Measurements from ENCODE around the gene PCNX2.

Gene PCNX2

GRCh38 chr1:233122779-233123178 lies 172.7 kb downstream of the PCNX2 start:
- no CpG with 5 or more reads among the region's 2 CpGs for WGBS (ENCODE audit: extremely low coverage, insufficient coverage, low lambda C conversion rate)
- H3K27ac ChIP-seq (ENCODE audit: low read depth, low read length): no peak overlapping the region
- H3K36me3 ChIP-seq (ENCODE audit: control insufficient read depth, insufficient read depth, low read length): no peaks in the 10 kb centered on the region
- no peaks in the 10 kb centered on the region for H3K79me2 ChIP-seq (ENCODE audit: control insufficient read depth, insufficient read depth, low read length)
- H3K4me1 ChIP-seq (ENCODE audit: control insufficient read depth, low read depth, low read length): no peaks in the 10 kb centered on the region
- no peak for DNase-seq
- H3K9ac ChIP-seq (ENCODE audit: low read length): no peak overlapping the region
- H3K56ac ChIP-seq (ENCODE audit: low read length): no peak overlapping the region
- H3K18ac ChIP-seq (ENCODE audit: low read length): no peak overlapping the region
- H3K27me3 ChIP-seq (ENCODE audit: insufficient read depth, low read length, poor library complexity): no peaks in the 10 kb centered on the region
- H3K4me2 ChIP-seq (ENCODE audit: low read length): no peak overlapping the region
- no peaks in the 10 kb centered on the region for H3K79me1 ChIP-seq (ENCODE audit: low read length)
- no peak overlapping the region for H4K8ac ChIP-seq (ENCODE audit: low read depth, low read length)
- no peak overlapping the region for H2BK5ac ChIP-seq (ENCODE audit: low read length)
- no peak overlapping the region for H4K5ac ChIP-seq (ENCODE audit: low read length)
- H2BK15ac ChIP-seq (replicated peaks; ENCODE audit: low read depth): no peak overlapping the region
- no peak overlapping the region for H2BK120ac ChIP-seq (ENCODE audit: low read depth, low read length)
- H3K23ac ChIP-seq (ENCODE audit: low read length): no peak overlapping the region
- no peak overlapping the region for H3K4ac ChIP-seq (ENCODE audit: low read depth, low read length)
- H2AK5ac ChIP-seq (ENCODE audit: low read length): no peak overlapping the region
- no peak overlapping the region for H3K4me3 ChIP-seq (ENCODE audit: low read length)

DNA sequence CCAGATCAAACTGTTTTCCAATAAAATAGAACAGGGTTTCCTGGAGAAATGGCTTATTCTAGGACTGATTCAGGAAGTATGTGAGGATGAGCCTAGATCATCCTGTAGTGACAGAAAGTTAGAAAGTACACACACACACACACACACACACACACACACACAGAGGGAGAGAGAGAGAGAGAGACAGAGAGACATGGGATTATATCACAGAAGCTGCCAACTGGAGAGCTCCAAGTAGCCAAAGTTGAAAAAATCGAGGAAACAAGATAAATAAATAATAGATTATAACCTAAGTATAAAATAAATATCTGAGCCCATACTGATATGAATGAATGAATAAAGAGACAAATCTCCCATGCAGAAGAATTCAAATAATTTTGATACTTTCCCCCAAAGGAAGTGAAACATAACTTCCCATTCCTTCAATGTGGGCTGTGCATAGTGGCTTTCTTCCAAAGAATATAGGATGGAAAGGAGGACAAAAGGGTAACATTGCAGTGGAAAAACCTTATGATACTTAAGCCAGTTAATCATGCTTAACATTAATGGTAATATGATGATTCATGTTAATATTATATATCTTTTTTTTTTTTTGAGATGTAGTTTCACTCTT lies 173.5 kb downstream of the PCNX2 start:
- Histone ChIP-seq H2BK120ac (ENCODE audit: low read depth, low read length) (no peak overlapping the region), H3K4me3 (ENCODE audit: low read length) (no peak overlapping the region), H3K4ac (ENCODE audit: low read depth, low read length) (no peak overlapping the region), H3K27ac (ENCODE audit: low read depth, low read length) (no peak overlapping the region), H3K23ac (ENCODE audit: low read length) (no peak overlapping the region), H2BK5ac (ENCODE audit: low read length) (no peak overlapping the region), H3K4me1 (ENCODE audit: control insufficient read depth, low read depth, low read length) (no peaks in the 10 kb centered on the region), H3K79me2 (ENCODE audit: control insufficient read depth, insufficient read depth, low read length) (no peaks in the 10 kb centered on the region), H3K9ac (ENCODE audit: low read length) (no peak overlapping the region), H3K36me3 (ENCODE audit: control insufficient read depth, insufficient read depth, low read length) (no peaks in the 10 kb centered on the region), H3K79me1 (ENCODE audit: low read length) (no peaks in the 10 kb centered on the region), H3K27me3 (ENCODE audit: insufficient read depth, low read length, poor library complexity) (no peaks in the 10 kb centered on the region), H3K18ac (ENCODE audit: low read length) (no peak overlapping the region), H2BK15ac (replicated peaks; ENCODE audit: low read depth) (no peak overlapping the region), H4K5ac (ENCODE audit: low read length) (no peak overlapping the region), H4K8ac (ENCODE audit: low read depth, low read length) (no peak overlapping the region), H3K4me2 (ENCODE audit: low read length) (no peak overlapping the region), H3K56ac (ENCODE audit: low read length) (no peak overlapping the region), H2AK5ac (ENCODE audit: low read length) (no peak overlapping the region)
- DNase-seq: no peak
- WGBS (ENCODE audit: extremely low coverage, insufficient coverage, low lambda C conversion rate): no CpG with 5 or more reads among the region's 1 CpG

GRCh38 chr1:233114860-233115259 lies 180.7 kb downstream of the PCNX2 start:
- Histone ChIP-seq H3K4me1 (ENCODE audit: control insufficient read depth, low read depth, low read length) (peaks cover 13% of the 10 kb centered on the region), H2AK5ac (ENCODE audit: low read length) (no peak overlapping the region), H4K8ac (ENCODE audit: low read depth, low read length) (no peak overlapping the region), H4K5ac (ENCODE audit: low read length) (peak overlapping the region; percentile 1), H3K27me3 (ENCODE audit: insufficient read depth, low read length, poor library complexity) (no peaks in the 10 kb centered on the region), H3K56ac (ENCODE audit: low read length) (peak overlapping the region; percentile 63), H3K9ac (ENCODE audit: low read length) (no peak overlapping the region), H3K36me3 (ENCODE audit: control insufficient read depth, insufficient read depth, low read length) (no peaks in the 10 kb centered on the region), H3K4ac (ENCODE audit: low read depth, low read length) (peak overlapping the region; percentile 49), H3K79me2 (ENCODE audit: control insufficient read depth, insufficient read depth, low read length) (no peaks in the 10 kb centered on the region), H3K23ac (ENCODE audit: low read length) (no peak overlapping the region), H3K4me3 (ENCODE audit: low read length) (no peak overlapping the region), H2BK15ac (replicated peaks; ENCODE audit: low read depth) (peak overlapping the region; percentile 9), H3K18ac (ENCODE audit: low read length) (peak overlapping the region; percentile 19), H2BK5ac (ENCODE audit: low read length) (peak overlapping the region; percentile 81), H3K79me1 (ENCODE audit: low read length) (no peaks in the 10 kb centered on the region), H3K4me2 (ENCODE audit: low read length) (no peak overlapping the region), H2BK120ac (ENCODE audit: low read depth, low read length) (peak overlapping the region; percentile 63), H3K27ac (ENCODE audit: low read depth, low read length) (peak overlapping the region; percentile 77)
- peak; percentile 21 for DNase-seq
- WGBS (ENCODE audit: extremely low coverage, insufficient coverage, low lambda C conversion rate): no CpG with 5 or more reads among the region's 5 CpGs

- H2AK5ac ChIP-seq (ENCODE audit: low read length): peak overlapping the region; percentile 1
- no peaks in the 10 kb centered on the region for H3K79me2 ChIP-seq (ENCODE audit: control insufficient read depth, insufficient read depth, low read length)
- no peak overlapping the region for H3K4me3 ChIP-seq (ENCODE audit: low read length)
- H3K4me2 ChIP-seq (ENCODE audit: low read length): no peak overlapping the region
- H3K4ac ChIP-seq (ENCODE audit: low read depth, low read length): peak overlapping the region; percentile 49
- H3K23ac ChIP-seq (ENCODE audit: low read length): no peak overlapping the region
- no peaks in the 10 kb centered on the region for H3K27me3 ChIP-seq (ENCODE audit: insufficient read depth, low read length, poor library complexity)
- no peak overlapping the region for H4K5ac ChIP-seq (ENCODE audit: low read length)
- peak; percentile 53 for DNase-seq
- H3K18ac ChIP-seq (ENCODE audit: low read length): peak overlapping the region; percentile 19
- H2BK5ac ChIP-seq (ENCODE audit: low read length): peak overlapping the region; percentile 42
- H3K56ac ChIP-seq (ENCODE audit: low read length): peak overlapping the region; percentile 63
- peak overlapping the region; percentile 77 for H3K27ac ChIP-seq (ENCODE audit: low read depth, low read length)
- WGBS (ENCODE audit: extremely low coverage, insufficient coverage, low lambda C conversion rate): no CpG with 5 or more reads among the region's 5 CpGs
- no peaks in the 10 kb centered on the region for H3K36me3 ChIP-seq (ENCODE audit: control insufficient read depth, insufficient read depth, low read length)
- H4K8ac ChIP-seq (ENCODE audit: low read depth, low read length): no peak overlapping the region
- peak overlapping the region; percentile 63 for H2BK120ac ChIP-seq (ENCODE audit: low read depth, low read length)
- no peaks in the 10 kb centered on the region for H3K79me1 ChIP-seq (ENCODE audit: low read length)
- H2BK15ac ChIP-seq (replicated peaks; ENCODE audit: low read depth): peak overlapping the region; percentile 9
- peaks cover 13% of the 10 kb centered on the region for H3K4me1 ChIP-seq (ENCODE audit: control insufficient read depth, low read depth, low read length)
- H3K9ac ChIP-seq (ENCODE audit: low read length): no peak overlapping the region
Observed at GRCh38 chr1:233114159-233114558, 181.4 kb downstream of the PCNX2 start.

- no peak overlapping the region for H3K4me3 ChIP-seq (ENCODE audit: low read length)
- no peak overlapping the region for H3K4me2 ChIP-seq (ENCODE audit: low read length)
- H3K36me3 ChIP-seq (ENCODE audit: control insufficient read depth, insufficient read depth, low read length): no peaks in the 10 kb centered on the region
- no peaks in the 10 kb centered on the region for H3K79me1 ChIP-seq (ENCODE audit: low read length)
- peaks cover 13% of the 10 kb centered on the region for H3K4me1 ChIP-seq (ENCODE audit: control insufficient read depth, low read depth, low read length)
- H3K27ac ChIP-seq (ENCODE audit: low read depth, low read length): peak overlapping the region; percentile 86
- H3K23ac ChIP-seq (ENCODE audit: low read length): no peak overlapping the region
- peak overlapping the region; percentile 47 for H3K9ac ChIP-seq (ENCODE audit: low read length)
- H3K4ac ChIP-seq (ENCODE audit: low read depth, low read length): peak overlapping the region; percentile 96
- no peak overlapping the region for H4K8ac ChIP-seq (ENCODE audit: low read depth, low read length)
- no peak overlapping the region for H4K5ac ChIP-seq (ENCODE audit: low read length)
- no peaks in the 10 kb centered on the region for H3K79me2 ChIP-seq (ENCODE audit: control insufficient read depth, insufficient read depth, low read length)
- H2BK120ac ChIP-seq (ENCODE audit: low read depth, low read length): peak overlapping the region; percentile 49
- peak overlapping the region; percentile 88 for H2BK5ac ChIP-seq (ENCODE audit: low read length)
- peak overlapping the region; percentile 79 for H3K56ac ChIP-seq (ENCODE audit: low read length)
- peak; percentile 99 for DNase-seq
- H2BK15ac ChIP-seq (replicated peaks; ENCODE audit: low read depth): no peak overlapping the region
- WGBS (ENCODE audit: extremely low coverage, insufficient coverage, low lambda C conversion rate): no CpG with 5 or more reads among the region's 8 CpGs
- H3K18ac ChIP-seq (ENCODE audit: low read length): peak overlapping the region; percentile 75
- H2AK5ac ChIP-seq (ENCODE audit: low read length): no peak overlapping the region
- H3K27me3 ChIP-seq (ENCODE audit: insufficient read depth, low read length, poor library complexity): no peaks in the 10 kb centered on the region
Observed at GRCh38 chr1:233113009-233113879, 182.3 kb downstream of the PCNX2 start.
